ELR (cell line): ENCODE data around the gene SH3GL2.

Experiments used
- DNase-seq: peaks from one replicate; pipeline ENCODE4 v3.0.0-alpha.2; 2015; ENCODE audit warnings: low read depth

SH3GL2 gene

GRCh38 chr9:17578911-17579793 is at the start of gene SH3GL2:
SH3GL2 (plus strand) TSS chr9:17579066.
- DNase-seq: peak; percentile 37

GRCh38 chr9:17531642-17532254 is 47.1 kb upstream of the SH3GL2 start:
- peak; percentile 70 for DNase-seq

GRCh38 chr9:17532461-17532860 is 46.4 kb upstream of the SH3GL2 start:
- DNase-seq: no peak

GRCh38 chr9:17535176-17535575 is 43.7 kb upstream of the SH3GL2 start:
- no peak for DNase-seq

GRCh38 chr9:17536027-17536426 is 42.8 kb upstream of the SH3GL2 start:
- no peak for DNase-seq

DNA sequence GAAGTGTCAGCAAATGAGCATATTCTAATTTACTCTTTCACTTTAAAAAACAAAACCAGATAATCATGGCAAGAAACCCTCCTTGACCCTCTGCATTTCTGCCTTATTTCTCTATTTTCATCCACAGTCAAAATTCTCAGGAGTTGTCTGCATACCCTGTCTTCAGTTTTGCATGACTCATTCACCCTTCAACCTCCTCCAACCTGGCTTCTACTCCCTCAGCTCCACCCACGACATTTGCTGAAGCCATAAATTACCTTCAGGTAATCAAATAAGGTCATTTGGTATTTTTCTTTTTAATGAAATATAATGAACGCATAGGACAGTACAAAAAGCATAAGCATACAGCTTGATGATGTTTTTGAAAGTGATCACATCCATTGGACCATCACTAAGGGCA is 27.8 kb upstream of the SH3GL2 start:
- DNase-seq: no peak

- DNase-seq: no peak
These were observed 23.4 kb upstream of the SH3GL2 start for GRCh38 chr9:17555362-17556054.

- no peak for DNase-seq
These were observed 22.6 kb upstream of the SH3GL2 start for GRCh38 chr9:17556255-17556654.

DNA sequence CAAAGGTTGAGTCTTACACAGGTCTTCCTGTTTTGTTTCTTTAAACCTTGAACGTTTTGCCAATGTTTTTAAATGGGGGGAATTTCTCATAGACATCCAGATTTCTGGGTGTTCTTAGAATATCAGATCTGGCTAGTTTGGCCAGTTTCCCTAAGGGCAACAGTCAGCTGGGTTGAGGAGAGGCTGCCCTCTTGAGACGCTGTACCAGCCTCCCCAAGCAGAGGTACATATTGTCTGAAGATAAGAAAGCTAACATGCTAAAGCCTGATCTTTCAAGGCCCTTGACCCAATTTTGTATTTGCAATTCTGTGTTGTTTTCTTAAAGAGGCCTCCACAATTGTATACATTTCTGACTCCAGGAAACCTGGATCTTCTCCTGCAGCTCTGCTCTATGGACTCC is 21.9 kb upstream of the SH3GL2 start:
- no peak for DNase-seq

- DNase-seq: no peak
These were observed 7.0 kb upstream of the SH3GL2 start for GRCh38 chr9:17571825-17572224.

DNA sequence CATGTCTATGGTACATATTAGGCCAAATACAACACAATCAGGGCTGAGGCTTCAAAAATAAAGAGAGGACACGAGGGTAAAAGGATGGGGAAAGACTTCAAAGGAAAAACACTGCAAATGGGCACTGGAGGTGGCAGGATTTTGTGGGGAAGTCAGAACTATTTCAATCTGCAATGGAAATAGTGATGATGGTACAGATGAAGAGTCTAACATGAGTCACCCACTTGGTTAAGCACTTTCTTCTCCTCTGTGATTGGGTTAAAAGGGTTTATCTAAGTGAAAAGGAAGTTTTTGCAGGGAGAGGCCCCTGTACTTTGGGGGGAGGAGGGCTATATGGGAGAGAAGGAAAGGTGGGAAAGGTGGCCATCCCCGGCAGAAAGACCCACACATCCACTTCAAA is 4.5 kb upstream of the SH3GL2 start:
- DNase-seq: no peak

- no peak for DNase-seq
These were observed 322 bp upstream of the SH3GL2 start for GRCh38 chr9:17578577-17578910.

DNA sequence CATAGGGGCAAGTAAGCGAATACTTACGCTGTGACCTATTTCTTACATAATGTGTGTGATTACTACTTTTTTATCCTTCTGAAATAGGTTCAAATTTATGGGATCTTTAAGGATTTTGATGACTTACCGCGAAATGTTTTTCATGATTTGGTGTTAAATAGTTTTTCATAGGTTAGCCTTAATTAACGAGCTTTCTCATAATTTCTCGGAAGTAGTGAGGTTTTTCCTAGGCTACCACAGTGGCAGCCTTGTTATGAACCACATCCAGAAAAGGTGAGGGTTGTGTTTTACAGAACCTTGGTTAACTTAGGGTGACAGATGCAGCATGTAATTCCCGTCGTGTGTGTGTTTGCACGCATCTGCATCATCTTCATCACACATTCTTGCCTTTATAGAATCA is 1.3 kb downstream of the SH3GL2 start:
- DNase-seq: no peak

DNA sequence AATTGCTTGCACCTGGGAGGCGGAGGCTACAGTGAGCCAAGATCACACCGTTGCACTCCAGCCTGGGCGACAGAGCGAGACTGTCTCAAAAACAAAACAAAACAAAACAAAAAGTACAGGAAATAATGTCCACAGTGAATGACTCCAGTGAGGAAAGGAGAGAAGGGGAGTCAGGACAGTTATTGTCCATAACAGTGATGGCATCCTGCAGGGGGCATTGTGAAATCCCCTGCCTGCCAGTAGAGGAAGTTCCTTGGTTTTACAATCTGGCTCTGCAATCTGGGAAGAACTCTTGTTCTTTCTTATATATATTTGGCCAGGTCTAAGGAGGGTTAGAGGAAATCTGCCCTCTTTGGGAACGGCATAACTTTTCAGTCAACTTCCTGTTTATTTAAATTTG is 8.2 kb downstream of the SH3GL2 start:
- no peak for DNase-seq

GRCh38 chr9:17588395-17588794 is 9.5 kb downstream of the SH3GL2 start:
- no peak for DNase-seq

DNA sequence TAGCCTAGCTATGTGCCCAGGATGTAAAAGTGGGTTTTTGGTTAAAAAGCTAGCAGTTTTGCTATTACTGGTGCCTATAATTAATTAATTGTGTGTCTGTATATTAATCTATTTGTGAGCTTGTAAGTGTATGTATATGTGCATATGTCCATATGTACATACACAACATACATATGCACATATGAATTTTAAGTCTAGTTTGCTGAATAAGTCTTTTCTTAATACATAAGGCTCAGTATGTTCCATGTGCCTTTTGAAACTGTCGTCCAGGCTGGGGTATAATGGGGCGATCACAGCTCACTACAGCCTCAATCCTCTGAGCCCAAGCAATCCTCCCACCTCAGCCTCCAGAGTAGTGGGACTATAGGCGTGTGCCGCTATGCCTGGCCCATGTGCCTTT is 10.1 kb downstream of the SH3GL2 start:
- DNase-seq: no peak

- no peak for DNase-seq
These were observed 10.9 kb downstream of the SH3GL2 start for GRCh38 chr9:17589771-17590170.

- DNase-seq: no peak
These were observed 16.1 kb downstream of the SH3GL2 start for GRCh38 chr9:17594961-17595360.

DNA sequence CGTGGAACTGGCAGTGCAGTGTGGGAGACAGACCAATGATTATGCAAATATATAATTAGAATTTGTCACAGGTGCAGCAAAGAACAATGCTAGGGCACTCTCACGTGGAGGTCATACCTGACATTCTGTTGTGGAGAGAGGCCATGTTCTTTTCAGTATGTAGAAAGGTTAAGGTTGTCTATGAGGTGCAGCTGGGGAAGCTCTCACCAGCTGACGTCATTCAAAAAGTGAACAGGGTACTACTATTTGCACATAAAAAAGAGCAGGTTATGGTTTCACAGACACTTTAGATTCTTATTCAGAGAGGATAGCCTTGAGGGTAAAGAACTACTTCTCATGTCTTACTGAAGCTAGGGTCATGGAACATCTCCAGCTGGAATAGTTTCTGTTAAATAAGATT is 19.1 kb downstream of the SH3GL2 start:
- no peak for DNase-seq

DNA sequence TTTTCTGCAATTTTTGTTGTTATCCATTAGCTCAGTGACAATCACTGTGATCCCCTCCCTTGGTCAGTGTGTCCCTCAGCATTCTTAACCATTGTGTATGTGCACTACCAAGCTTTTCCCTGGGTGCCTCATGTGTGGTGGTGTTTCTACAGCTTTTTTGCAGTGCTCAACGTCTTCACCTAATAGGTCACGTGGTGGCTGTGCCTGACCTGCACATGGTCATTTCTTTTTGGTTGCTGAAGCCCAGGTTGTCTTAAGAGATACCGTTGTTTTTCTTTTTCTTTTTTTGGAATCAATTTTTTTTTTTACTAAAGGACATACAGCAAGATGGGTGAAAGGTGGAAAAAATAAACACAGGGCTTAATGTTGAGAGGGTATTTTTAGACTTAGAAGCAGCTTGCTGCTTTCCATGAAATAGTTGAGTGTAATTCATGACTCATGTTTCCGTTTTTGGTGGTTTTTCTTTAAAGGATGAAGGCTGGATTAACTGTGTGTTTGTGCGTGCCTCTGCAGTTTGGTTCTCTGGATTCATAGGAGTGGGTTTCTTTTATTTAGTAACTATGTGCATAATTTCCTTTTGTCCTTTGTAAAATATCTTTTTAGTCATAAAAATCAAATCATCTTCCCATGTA is 22.2 kb downstream of the SH3GL2 start:
- peak; percentile 37 for DNase-seq

DNA sequence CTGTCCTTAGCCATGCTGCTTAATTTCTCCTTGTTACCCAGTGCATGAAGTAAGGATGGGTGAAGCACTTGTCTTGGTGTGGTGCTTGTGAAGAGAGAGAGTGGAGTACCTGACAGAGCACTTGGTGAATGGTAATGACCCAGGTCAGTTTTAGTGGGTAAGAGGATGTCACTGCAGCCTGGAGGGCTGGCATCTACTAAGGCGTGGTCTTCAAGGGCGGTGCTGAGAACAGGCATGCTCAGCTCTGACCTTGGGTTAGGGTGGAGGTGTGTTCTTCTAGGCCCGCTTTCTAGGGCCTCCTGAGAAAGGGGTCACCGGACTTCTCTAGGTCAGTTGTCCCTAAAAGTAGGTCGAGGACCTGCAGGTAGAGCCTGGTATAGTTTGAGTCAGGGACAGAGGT is 25.7 kb downstream of the SH3GL2 start:
- no peak for DNase-seq

DNA sequence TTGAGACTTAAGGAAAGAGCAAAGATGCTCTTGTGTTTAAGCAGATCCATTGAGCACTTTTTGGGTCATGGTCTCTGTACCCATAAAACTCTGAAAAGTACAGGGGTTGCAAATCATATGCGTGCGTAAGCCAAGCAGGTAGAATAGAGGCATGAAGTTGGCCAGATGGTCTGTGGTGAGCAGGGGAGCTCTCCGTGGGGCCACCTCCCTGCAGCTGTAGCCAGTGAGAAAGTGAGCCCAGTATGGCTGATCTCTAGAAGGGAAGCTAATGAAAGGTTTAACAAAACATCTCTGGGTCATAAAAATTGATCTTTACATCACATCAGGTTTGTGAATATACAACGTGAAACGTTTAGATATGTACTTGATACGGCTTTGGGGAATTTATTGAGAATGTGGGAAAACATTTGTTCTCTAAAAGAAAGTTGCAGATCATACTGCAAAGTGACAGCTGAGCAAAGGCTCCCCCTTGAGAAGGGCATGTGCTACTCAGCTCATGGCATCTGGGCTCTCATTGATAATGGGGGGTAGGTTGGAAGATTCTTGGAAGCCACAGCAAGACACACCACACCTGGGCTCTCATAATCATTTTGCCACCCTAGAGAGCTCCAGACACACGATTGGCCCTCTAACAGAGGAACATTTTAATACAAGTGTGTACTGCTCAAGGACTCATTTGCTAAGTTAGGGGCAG is 30.6 kb downstream of the SH3GL2 start:
- DNase-seq: no peak
